Suppressor macrophage treated with lipopolysaccharide for 1 hour (primary cell): ENCODE measurements around the gene SLC23A2.
A peak's percentile ranks its signal among the peaks of the same experiment; 100 is the strongest.
"Not testable (repeated sequence)": the region's sequence is repeated elsewhere in the genome, so short reads cannot be mapped to it uniquely, and the experiment has no call there.

Experiments used
- DNase-seq, 3 donors: peaks; one replicate each; pipeline ENCODE4 v3.0.0-alpha.2; 2020 to 2022

SLC23A2 gene

DNA sequence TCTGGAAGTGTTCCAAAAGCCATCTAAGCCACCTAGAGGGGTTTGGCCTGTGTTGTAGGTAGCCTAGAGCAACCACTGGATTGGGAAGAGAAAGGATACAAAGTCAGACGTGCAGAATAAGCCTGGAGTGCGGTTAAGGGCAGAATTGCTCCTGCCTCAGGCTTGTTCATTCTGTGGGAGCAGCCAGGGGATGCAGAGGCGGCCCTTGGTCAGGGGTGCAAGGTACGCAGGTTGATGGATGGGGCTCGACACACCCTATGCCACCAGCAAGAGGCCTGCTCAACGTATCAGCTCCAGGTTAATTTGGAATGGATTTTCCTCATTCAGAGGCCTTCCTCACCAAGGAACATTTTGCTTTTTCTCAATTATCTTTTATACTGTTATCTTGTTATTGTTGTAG, 129.8 kb downstream of the SLC23A2 start:
- no peak for DNase-seq

- DNase-seq, result no peak
Observed at GRCh38 chr20:4870906-4871305, 130.4 kb downstream of the SLC23A2 start.

GRCh38 chr20:4869290-4870193, 131.8 kb downstream of the SLC23A2 start:
- DNase-seq, result no peak

DNA sequence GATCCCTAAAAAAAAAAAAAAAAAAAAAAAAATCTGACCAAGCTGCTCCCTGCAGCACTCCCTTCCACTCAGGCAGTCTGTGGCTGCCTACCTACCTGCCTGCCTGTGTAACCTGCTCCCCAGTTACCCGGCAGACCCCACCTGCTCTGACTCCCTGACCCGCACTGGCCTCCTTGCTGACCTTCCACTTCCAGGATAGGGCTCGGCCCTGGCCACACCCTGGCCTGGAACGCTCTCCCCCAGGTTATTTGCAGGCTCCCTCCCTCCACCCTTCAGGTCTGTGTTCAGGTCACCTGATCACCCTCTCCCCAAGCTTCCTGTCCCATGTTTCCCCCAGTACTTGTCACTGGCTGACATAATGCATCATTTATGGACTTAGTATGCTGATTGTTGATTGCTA, 134.3 kb downstream of the SLC23A2 start:
- no peak for DNase-seq

- DNase-seq, result no peak
Observed at GRCh38 chr20:4866429-4866828, 134.9 kb downstream of the SLC23A2 start.

GRCh38 chr20:4864311-4864752, 137.0 kb downstream of the SLC23A2 start:
- DNase-seq, result no peak

- DNase-seq, result no peak
Observed at GRCh38 chr20:4862661-4863060, 138.6 kb downstream of the SLC23A2 start.

DNA sequence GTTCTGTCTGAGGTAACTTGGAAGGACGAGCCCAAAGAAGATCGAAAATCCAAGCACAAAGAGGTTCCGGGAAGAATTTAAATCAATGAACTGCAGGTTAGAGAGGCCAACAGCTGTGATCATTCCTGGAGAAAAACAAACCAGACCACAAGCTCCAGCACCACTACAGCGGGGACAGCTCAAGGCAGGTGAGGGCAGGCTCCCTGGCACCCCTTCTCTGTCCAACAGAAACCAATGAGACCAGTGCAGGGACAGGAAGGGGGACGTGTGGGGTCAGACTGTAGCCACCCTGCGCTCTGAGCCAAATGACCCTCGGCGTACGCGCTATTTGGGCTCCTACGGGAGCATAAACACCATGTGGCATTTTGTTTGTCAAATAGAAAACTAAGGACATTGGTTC, 139.3 kb downstream of the SLC23A2 start:
- no peak for DNase-seq

DNA sequence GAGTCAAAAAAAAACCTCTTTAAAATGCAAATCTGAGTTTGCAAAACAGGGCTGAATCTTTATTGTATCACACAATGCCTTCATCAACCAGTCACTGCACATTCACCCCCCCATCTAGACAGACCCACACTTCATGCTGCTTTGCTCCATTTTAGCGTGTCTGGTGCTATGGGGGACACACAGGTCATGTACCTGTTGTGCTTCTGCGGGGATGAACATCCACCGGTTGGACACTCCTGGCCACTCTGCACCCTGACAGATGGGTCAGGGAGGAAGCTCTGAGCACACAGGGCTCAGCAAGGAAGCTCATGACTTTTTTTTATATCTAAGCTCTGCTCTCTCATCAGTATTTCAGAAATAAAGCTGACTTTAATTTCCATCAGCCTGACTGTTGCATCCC, 143.3 kb downstream of the SLC23A2 start:
- no peak for DNase-seq

DNA sequence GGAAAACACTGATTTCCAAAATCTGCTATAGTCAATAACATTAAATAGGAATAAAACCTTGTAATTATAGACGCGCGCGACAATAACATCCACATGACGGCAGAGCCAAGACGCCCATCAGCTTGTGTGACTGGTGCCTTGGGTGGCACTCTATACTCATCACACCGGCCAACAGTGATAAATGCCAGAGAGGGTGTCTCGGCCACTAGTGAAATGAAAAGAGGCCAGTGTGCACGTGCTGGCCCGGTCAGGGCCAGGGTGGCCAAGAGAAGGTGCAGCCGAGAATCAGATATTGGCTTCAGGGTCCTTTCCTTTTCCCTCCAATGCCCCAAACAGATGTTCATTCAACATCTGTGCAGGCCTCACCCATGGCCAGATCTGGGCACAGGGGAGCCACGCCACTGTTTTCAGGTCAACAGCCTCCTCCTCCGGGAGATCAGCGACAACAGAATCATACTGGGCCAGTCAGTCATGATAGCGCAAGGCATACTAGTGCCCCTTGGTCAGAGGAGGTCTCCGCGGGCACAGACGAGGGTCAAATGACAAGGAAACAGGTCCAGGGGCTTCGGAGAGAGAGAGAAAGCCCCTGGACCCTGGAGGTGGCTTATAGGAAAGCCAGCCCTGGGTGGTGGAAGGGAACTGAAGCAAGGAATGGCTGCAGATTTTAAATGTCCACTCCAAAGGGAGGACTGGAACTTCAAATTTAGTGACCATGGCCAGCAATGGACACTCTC, 145.1 kb downstream of the SLC23A2 start:
- DNase-seq, result no peak

- no peak for DNase-seq
Observed at GRCh38 chr20:4855555-4855954, 145.8 kb downstream of the SLC23A2 start.

DNA sequence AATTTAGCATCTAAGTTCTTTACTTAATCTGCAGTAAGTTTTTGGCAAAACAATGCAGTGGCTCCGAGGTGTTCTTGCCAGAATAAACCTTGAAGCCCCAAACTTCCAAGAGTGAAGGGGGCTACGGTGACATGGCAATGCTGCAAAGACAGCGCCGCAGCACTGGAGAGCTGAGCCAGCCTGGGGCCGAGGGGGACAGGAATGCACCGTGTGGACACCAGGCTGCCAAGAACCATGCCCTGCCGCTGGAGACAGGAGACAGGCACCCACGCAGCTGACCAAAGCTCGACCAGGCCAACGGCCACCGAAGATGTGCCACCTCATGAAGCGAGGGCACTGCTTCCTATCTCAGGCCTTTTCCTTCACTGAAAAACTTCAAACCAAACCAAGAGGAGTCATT, 146.2 kb downstream of the SLC23A2 start:
- DNase-seq, result no peak

- no peak for DNase-seq
Observed at GRCh38 chr20:4854561-4854901, 146.8 kb downstream of the SLC23A2 start.

- DNase-seq, result peak; percentile 48 to 63 (median 62)
Observed at GRCh38 chr20:4853757-4854560, 147.4 kb downstream of the SLC23A2 start.

GRCh38 chr20:4853004-4853403, 148.3 kb downstream of the SLC23A2 start:
- no peak for DNase-seq

GRCh38 chr20:4850960-4851359, 150.3 kb downstream of the SLC23A2 start:
- DNase-seq, result no peak

DNA sequence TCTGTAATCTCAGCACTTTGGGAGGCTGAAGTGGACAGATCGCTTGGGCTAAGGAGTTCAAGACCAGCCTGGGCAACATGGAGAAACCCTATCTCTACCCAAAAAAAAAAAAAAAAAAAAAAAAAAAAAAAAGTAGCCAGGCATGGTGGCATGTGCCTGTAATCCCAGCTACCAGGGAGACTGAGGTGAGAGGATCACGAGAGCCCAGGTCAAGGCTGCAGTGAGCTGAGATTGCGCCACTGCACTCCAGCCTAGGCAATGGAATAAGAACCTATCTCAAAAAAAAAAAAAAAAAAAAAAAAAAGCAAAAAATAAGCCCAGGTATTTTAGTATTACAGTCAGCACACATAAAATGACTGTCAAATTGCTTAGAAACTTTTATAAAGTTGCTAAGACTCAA, 152.5 kb downstream of the SLC23A2 start:
- DNase-seq, result not testable (repeated sequence)

- DNase-seq, result no peak
Observed at GRCh38 chr20:4848041-4848440, 153.3 kb downstream of the SLC23A2 start.

- no peak for DNase-seq
Observed at GRCh38 chr20:4846821-4847220, 154.5 kb downstream of the SLC23A2 start.

DNA sequence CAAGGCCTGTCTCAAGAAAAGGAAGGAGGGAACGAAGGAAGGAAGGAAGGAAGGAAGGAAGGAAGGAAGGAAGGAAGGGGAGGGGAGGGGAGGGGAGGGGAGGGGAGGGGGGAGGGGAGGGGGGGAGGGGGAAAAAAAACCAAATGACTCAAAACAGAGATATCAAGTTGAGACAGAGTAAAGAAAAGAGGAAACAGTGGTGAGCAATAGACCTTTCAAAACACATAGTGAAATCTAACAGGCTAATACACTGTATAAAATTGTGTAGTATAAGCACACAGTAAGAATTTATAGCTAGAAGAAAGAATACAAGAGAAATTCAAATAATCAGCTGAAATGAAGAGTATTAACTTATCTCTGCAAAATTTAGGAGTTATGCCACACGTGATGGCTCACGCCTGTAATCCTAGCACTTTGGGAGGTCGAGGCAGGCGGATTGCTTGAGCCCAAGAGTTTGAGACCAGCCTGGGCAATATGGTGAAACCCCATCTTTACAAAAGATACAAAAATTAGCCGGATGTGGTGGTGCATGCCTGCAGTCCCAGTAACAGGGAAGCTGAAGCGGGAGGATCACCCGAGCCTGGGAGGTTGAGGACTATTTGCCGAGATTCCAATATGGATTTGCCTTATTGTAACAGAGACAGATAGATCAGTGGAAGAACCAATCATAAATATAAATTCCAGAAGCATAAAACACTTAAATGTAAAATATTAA, 156.4 kb downstream of the SLC23A2 start:
- DNase-seq, result peak; percentile 28 to 71 (median 71)

- DNase-seq, result no peak
Observed at GRCh38 chr20:4844325-4844724, 157.0 kb downstream of the SLC23A2 start.

DNA sequence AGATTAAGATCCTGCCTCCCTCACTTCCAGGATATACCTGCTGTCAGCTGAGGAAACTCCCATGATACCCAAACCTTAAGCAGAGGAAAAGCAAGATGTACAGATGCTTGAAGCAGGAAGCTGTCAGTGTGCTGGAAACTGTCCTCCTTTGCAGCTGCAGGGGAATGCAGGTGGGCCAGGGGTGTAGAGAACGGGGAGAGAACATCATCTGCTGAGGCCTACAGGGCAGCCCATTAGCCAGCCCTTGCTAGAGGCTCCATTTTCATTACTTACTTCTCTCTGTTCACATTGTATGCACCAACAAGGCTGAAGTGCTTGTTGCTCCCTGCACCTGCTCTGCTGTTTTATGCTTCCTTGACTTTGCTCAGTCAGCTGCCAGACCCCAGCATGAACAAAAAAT, 160.5 kb downstream of the SLC23A2 start:
- no peak for DNase-seq

GRCh38 chr20:4838526-4838925, 162.8 kb downstream of the SLC23A2 start:
- no peak for DNase-seq
